ENCODE measurements around the gene COL23A1. TPM values are rescaled to one million over a fixed set of nuclear protein-coding genes. Genes with fewer than 3 reads are reported as not detected.

COL23A1 gene
- total and polyA plus RNA-seq, 2 of the 13 experiments (the other 11 are each of a cell fraction or from before 2014, with no cell fraction given), result not detected

DNA sequence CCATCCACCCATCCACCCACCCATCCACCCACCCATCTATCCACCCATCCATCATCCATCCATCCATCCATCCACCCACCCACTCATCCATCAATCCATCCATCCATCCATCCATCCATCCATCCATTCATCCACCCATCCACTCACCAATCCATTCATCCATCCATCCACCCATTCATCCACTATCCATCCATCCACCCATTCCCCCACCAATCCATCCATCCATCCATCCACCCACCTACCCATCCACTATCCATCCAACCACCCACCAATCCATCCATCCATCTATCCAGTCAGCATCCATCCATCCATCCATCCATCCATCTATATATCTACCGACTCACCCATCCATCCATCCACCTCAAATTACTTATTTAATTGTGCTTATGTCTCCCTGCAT, 320.7 kb downstream of the COL23A1 start (continued):
- TF ChIP-seq, protein P1, sequence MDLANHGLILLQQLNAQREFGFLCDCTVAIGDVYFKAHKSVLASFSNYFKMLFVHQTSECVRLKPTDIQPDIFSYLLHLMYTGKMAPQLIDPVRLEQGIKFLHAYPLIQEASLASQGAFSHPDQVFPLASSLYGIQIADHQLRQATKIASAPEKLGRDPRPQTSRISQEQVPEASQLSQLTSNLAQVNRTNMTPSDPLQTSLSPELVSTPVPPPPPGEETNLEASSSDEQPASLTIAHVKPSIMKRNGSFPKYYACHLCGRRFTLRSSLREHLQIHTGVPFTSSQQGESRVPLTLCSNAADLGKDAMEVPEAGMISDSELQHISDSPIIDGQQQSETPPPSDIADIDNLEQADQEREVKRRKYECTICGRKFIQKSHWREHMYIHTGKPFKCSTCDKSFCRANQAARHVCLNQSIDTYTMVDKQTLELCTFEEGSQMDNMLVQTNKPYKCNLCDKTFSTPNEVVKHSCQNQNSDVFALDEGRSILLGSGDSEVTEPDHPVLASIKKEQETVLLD (CRISPR knock-in tag; IDR thresholded peaks at IDR 0.05; ENCODE audit: low read depth), result no peak
- TF ChIP-seq HNRNPL (IDR thresholded peaks at IDR 0.05; ENCODE audit: low read depth, low read length) (no peak), MEF2D (CRISPR knock-in tag; IDR thresholded peaks at IDR 0.05) (no peak), ZNF609 (CRISPR knock-in tag; IDR thresholded peaks at IDR 0.05; ENCODE audit: borderline replicate concordance) (no peak), THAP11 (CRISPR knock-in tag; IDR thresholded peaks at IDR 0.05) (no peak), SMAD9 (CRISPR knock-in tag; IDR thresholded peaks at IDR 0.05) (no peak)
- TF ChIP-seq, protein P2, sequence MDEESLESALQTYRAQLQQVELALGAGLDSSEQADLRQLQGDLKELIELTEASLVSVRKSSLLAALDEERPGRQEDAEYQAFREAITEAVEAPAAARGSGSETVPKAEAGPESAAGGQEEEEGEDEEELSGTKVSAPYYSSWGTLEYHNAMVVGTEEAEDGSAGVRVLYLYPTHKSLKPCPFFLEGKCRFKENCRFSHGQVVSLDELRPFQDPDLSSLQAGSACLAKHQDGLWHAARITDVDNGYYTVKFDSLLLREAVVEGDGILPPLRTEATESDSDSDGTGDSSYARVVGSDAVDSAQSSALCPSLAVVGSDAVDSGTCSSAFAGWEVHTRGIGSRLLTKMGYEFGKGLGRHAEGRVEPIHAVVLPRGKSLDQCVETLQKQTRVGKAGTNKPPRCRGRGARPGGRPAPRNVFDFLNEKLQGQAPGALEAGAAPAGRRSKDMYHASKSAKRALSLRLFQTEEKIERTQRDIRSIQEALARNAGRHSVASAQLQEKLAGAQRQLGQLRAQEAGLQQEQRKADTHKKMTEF (CRISPR knock-in tag; IDR thresholded peaks at IDR 0.05), result no peak
- TF ChIP-seq, protein P3, sequence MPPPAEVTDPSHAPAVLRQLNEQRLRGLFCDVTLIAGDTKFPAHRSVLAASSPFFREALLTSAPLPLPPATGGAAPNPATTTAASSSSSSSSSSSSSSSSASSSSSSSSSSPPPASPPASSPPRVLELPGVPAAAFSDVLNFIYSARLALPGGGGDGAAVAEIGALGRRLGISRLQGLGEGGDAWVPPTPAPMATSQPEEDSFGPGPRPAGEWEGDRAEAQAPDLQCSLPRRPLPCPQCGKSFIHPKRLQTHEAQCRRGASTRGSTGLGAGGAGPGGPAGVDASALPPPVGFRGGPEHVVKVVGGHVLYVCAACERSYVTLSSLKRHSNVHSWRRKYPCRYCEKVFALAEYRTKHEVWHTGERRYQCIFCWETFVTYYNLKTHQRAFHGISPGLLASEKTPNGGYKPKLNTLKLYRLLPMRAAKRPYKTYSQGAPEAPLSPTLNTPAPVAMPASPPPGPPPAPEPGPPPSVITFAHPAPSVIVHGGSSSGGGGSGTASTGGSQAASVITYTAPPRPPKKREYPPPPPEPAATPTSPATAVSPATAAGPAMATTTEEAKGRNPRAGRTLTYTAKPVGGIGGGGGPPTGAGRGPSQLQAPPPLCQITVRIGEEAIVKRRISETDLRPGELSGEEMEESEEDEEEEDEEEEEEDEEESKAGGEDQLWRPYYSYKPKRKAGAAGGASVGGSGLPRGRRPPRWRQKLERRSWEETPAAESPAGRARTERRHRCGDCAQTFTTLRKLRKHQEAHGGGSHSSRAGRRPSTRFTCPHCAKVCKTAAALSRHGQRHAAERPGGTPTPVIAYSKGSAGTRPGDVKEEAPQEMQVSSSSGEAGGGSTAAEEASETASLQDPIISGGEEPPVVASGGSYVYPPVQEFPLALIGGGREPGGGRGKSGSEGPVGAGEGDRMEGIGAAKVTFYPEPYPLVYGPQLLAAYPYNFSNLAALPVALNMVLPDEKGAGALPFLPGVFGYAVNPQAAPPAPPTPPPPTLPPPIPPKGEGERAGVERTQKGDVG (CRISPR knock-in tag; IDR thresholded peaks at IDR 0.05; ENCODE audit: borderline replicate concordance), result no peak
